Uterus (tissue), 4 donors: ENCODE results near the gene OPRL1. TPM values are rescaled to one million over a fixed set of nuclear protein-coding genes. Genes with fewer than 3 reads are reported as not detected.

ENCODE experiments used
- DNase-seq, 2 donors: peaks; one replicate each; pipeline ENCODE4 v3.0.0-alpha.2; 2019 to 2020
- H3K27ac ChIP-seq, 2 donors: fragments of 200-600 bp; sonication (generic); 1 replicate in 1 of 2; 2 replicates in 1 of 2; pipeline ENCODE4 v1.5.1; 2016 to 2018
- H3K27me3 ChIP-seq, 2 donors: fragments of 200-600 bp; sonication (generic); one replicate each; pipeline ENCODE4 v1.5.1; 2018 to 2019; ENCODE audit warnings: control low read depth in 1 of 2
- H3K36me3 ChIP-seq, 2 donors: fragments of 200-600 bp; sonication (generic); one replicate each; pipeline ENCODE4 v1.5.1; 2019; ENCODE audit warnings: control low read depth in 1 of 2
- H3K4me1 ChIP-seq, 2 donors: fragments of 200-600 bp; sonication (generic); one replicate each; pipeline ENCODE4 v1.5.1; 2018 to 2019; ENCODE audit warnings: control low read depth in 1 of 2
- H3K4me3 ChIP-seq, 2 donors: fragments of 200-600 bp; sonication (generic); 1 replicate in 1 of 2; 2 replicates in 1 of 2; pipeline ENCODE4 v1.5.1; 2018 to 2019; ENCODE audit warnings: mild to moderate bottlenecking in 1 of 2
- H3K9me3 ChIP-seq, 2 donors: fragments of 200-600 bp; sonication (generic); one replicate each; pipeline ENCODE4 v1.5.1; 2019; ENCODE audit warnings: control low read depth in 1 of 2
- POLR2A ChIP-seq, 2 donors: fragments of 450-650 bp; IDR thresholded peaks; one replicate each; pipeline ENCODE4 v1.6.1; 2016; ENCODE audit warnings: antibody characterized with exemption in 2 of 2, mild to moderate bottlenecking in 1 of 2, moderate library complexity in 1 of 2
- intact Hi-C: fragments of 100-400 bp; cut with DNase I; formaldehyde crosslinking; loops from one replicate; pipeline ENCODE4 v1.15.1; 2023; ENCODE audit warnings: low total_unique reads
- total RNA-seq, 4 donors: library from RNA; depleted of rRNA in 3 of 4; stranded (reverse); fragments of >200 nt in 3 of 4; gene quantifications; one replicate each; pipeline versions ENCODE4 v1.1.0 to v1.2.4, GENCODE V29; 2014 to 2023
- TF ChIP-seq, protein P1 (sequence below), 4 experiments: fragments of 200-600 bp in 2 of 4; fragments of 450-650 bp in 2 of 4; sonication (generic) in 2 of 4; IDR thresholded peaks; one replicate each; pipeline ENCODE4 v1.5.1; 2016 to 2019; ENCODE audit warnings: antibody characterized with exemption in 4 of 4, mild to moderate bottlenecking in 2 of 4, moderate library complexity in 1 of 4
- donor health status: DM: yes; HTN: yes; CAD: no.

The OPRL1 gene
- total RNA-seq, 4 donors from 2014 or later = 0.51 to 1.9 (median 0.64) TPM; not detected in 1

DNA sequence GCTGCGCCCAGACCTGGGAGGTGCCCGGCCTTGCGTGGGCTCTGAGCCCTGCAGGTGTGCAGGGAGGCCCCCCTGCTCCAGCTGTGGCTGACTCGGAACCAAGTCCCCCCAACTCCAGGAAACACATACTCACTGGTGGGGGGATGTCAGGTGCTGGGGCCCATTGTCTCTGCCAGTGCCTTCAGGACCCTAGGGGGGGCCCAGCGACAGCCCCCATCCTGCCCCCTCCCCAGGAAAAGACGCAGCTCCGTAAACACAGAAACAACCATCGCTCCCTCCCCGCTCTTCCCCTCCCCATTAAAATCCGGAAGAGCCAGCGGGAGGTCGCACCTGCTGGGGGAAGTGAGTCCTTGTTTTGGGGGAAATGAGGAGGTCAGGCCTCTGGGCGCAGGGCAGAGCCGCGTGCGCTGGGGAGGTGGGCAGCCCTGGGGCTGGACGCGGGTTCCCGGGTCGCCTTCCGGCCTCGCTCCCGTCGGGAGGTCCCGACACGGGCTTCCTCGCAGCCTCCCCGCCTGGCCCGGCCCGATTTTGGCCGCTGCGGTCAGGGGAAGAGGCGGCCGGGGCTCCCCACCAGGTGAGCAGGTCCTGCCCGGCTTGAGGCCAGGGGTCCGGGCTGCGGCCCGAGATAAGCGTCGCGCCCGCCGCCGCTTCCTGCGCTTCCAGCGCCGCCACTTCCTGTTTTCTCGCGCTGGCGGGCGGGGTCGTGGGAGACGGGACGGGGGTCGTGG lies 37.7 kb upstream of the OPRL1 start:
- H3K4me1 ChIP-seq = peaks cover 0 to 22% of the 10 kb centered on the region in 2 donors
- no peaks in the 10 kb centered on the region for H3K36me3 ChIP-seq
- intact Hi-C loops = no loop called here
- no peak overlapping the region for H3K4me3 ChIP-seq
- H3K27ac ChIP-seq = peak overlapping the region; percentile 35 to 61
- DNase-seq = no peak
- H3K9me3 ChIP-seq = no peaks in the 10 kb centered on the region
- peaks cover 0 to 39% of the 10 kb centered on the region in 2 donors for H3K27me3 ChIP-seq
- TF ChIP-seq, protein P1, sequence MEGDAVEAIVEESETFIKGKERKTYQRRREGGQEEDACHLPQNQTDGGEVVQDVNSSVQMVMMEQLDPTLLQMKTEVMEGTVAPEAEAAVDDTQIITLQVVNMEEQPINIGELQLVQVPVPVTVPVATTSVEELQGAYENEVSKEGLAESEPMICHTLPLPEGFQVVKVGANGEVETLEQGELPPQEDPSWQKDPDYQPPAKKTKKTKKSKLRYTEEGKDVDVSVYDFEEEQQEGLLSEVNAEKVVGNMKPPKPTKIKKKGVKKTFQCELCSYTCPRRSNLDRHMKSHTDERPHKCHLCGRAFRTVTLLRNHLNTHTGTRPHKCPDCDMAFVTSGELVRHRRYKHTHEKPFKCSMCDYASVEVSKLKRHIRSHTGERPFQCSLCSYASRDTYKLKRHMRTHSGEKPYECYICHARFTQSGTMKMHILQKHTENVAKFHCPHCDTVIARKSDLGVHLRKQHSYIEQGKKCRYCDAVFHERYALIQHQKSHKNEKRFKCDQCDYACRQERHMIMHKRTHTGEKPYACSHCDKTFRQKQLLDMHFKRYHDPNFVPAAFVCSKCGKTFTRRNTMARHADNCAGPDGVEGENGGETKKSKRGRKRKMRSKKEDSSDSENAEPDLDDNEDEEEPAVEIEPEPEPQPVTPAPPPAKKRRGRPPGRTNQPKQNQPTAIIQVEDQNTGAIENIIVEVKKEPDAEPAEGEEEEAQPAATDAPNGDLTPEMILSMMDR (IDR thresholded peaks at IDR 0.05) = no peak
- TF ChIP-seq POLR2A (IDR thresholded peaks at IDR 0.05) = no peak

DNA sequence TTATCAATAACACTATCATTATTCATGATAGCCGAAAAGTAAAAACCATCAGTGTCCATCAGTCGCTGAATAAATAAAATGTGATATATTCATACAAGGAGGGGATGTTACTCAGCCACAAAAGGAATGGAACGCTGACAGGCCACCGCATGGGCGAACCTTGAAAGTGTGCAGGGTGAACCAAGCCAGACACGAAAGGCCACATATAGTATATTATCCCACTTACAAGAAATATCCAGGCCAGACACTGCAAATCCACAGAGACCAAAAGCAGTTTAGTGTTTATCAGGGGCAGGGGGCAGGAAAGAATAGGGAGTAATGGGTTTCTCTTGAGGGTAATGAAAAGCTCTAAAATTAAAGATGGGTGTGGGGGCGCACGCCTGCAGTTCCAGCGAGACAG lies 36.1 kb upstream of the OPRL1 start:
- H3K4me3 ChIP-seq = no peak overlapping the region
- TF ChIP-seq POLR2A (IDR thresholded peaks at IDR 0.05) = no peak
- TF ChIP-seq, protein P1 (IDR thresholded peaks at IDR 0.05) = no peak
- intact Hi-C loops = no loop called here
- peaks cover 0 to 30% of the 10 kb centered on the region in 2 donors for H3K27me3 ChIP-seq
- H3K27ac ChIP-seq = no peak overlapping the region
- no peaks in the 10 kb centered on the region for H3K9me3 ChIP-seq
- H3K4me1 ChIP-seq = peaks cover 0 to 16% of the 10 kb centered on the region in 2 donors
- no peaks in the 10 kb centered on the region for H3K36me3 ChIP-seq
- DNase-seq = no peak

DNA sequence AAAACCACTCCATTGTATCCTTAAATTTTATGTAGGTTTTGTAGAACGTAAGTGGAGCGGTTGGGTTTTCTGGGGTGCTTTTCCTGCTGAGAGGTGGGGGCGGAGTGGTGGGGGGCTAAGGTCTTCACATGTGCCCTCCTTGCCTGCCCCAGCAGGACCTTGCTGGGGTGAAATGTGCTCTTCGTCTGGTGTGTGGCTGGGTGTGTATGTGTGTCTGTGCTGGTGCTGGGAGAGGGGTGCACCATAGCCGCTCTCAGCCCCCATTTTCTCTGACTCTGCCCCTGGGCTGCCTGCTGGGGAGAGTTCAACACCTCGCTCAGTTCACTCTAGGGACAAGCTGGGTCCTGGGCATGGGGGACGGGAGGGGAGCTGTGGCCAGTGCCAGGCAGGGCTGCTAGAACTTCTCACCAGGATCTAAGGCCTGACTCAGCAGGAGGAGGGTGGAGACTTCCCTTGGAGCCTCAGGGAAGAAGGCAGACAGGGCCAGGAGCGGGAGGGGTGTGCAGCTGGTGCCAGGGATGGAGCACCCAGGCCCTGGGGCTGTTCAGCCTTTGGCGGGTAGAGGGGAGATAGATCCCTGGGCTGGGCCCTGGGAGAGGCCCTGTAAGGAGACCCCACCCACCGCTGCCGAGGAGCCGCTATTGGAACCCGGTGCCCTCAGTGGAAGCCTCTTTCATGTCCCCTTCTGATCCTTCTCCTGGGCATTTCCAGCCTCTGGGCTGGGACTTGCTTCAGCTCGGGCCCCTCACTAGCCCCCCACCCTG lies 35.2 kb upstream of the OPRL1 start:
- H3K9me3 ChIP-seq = no peaks in the 10 kb centered on the region
- no peak for DNase-seq
- H3K27ac ChIP-seq = peak overlapping the region in 1 of 2 donors; percentile 33
- TF ChIP-seq, protein P1 (IDR thresholded peaks at IDR 0.05) = no peak
- TF ChIP-seq POLR2A (IDR thresholded peaks at IDR 0.05) = no peak
- H3K4me3 ChIP-seq = no peak overlapping the region
- intact Hi-C loops = no loop called here
- H3K4me1 ChIP-seq = peaks cover 0 to 15% of the 10 kb centered on the region in 2 donors
- peaks cover 0 to 25% of the 10 kb centered on the region in 2 donors for H3K27me3 ChIP-seq
- H3K36me3 ChIP-seq = no peaks in the 10 kb centered on the region

DNA sequence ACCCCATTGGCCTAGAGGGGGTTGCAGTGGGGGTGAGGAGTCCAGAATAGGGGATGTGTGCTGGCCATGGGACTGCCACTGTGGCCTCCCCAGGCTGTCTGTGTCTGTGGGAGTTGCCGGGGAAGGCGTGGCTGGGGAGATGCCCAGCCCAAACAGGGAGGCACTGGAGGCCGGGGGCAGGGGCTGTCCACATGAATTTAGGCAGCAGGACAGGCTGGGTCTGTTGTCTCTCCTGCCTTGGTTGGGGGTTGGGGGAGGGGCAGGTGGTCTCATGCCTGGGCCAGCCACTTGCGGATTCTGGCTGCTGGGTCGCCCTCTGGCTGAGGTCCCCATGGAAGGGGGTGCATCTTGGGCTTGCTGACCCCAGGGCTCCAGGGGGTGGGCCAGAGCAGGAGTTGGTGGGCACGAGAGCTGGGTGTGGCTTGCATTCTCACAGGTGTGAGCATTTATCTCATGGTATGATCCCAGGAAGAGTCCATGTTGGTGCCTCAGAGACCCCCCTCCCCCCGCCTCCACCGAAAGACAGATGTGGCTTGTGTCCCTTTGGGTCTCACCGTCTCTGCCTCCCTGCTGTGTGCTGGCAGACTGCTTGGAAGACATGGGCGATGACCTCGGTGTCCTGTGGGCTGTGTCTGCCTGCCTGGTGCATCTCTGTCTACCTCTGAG lies 34.4 kb upstream of the OPRL1 start:
- DNase-seq = no peak
- Histone ChIP-seq H3K27me3 (peaks cover 0 to 19% of the 10 kb centered on the region in 2 donors), H3K4me1 (peaks cover 0 to 17% of the 10 kb centered on the region in 2 donors), H3K4me3 (no peak overlapping the region), H3K9me3 (no peaks in the 10 kb centered on the region), H3K27ac (no peak overlapping the region), H3K36me3 (no peaks in the 10 kb centered on the region)
- TF ChIP-seq, protein P1 (IDR thresholded peaks at IDR 0.05) = no peak
- TF ChIP-seq POLR2A (IDR thresholded peaks at IDR 0.05) = no peak
- intact Hi-C loops = no loop called here
